NK-92 treated with Interleukin-12 subunit alpha and Interleukin-12 subunit beta, amount 100 ng/mL, for 24 hours (cell line): ENCODE results near the gene TUBE1.
"Not testable (repeated sequence)": the region's sequence is repeated elsewhere in the genome, so short reads cannot be mapped to it uniquely, and the experiment has no call there.

Source experiments
- DNase-seq: peaks from one replicate; lab custom pipeline; 2025; lab: John Stamatoyannopoulos, UW

The TUBE1 gene

GRCh38 chr6:112087136-112087911 is at the start of gene TUBE1, which contains the start of gene FAM229B:
TUBE1 (minus strand) TSS chr6:112087482; CDS start chr6:112087434, 48 bp downstream.
FAM229B (plus strand) TSS chr6:112087591; CDS start chr6:112099284, 11,693 bp downstream.
- DNase-seq: peak; percentile 87

- DNase-seq: no peak
These were observed 43.6 kb upstream of the TUBE1 start for GRCh38 chr6:112130878-112131277.

- DNase-seq: no peak
These were observed 40.9 kb upstream of the TUBE1 start for GRCh38 chr6:112128208-112128607.

GRCh38 chr6:112123982-112124381 is 36.7 kb upstream of the TUBE1 start:
- DNase-seq: no peak

GRCh38 chr6:112122756-112123155 is 35.5 kb upstream of the TUBE1 start:
- DNase-seq: no peak

- DNase-seq: no peak
These were observed 30.8 kb upstream of the TUBE1 start for GRCh38 chr6:112118034-112118433.

GRCh38 chr6:112117554-112117953 is 30.3 kb upstream of the TUBE1 start:
- DNase-seq: no peak

GRCh38 chr6:112116221-112116620 is 28.9 kb upstream of the TUBE1 start:
- DNase-seq: no peak

GRCh38 chr6:112114577-112115223 is 27.4 kb upstream of the TUBE1 start:
- DNase-seq: no peak

- DNase-seq: no peak
These were observed 26.6 kb upstream of the TUBE1 start for GRCh38 chr6:112113918-112114317.

GRCh38 chr6:112113431-112113830 is 26.1 kb upstream of the TUBE1 start:
- no peak for DNase-seq

- DNase-seq: no peak
These were observed 22.0 kb upstream of the TUBE1 start for GRCh38 chr6:112109262-112109661.

- no peak for DNase-seq
These were observed 19.3 kb upstream of the TUBE1 start for GRCh38 chr6:112106562-112106961.

GRCh38 chr6:112106026-112106425 is 18.7 kb upstream of the TUBE1 start:
- DNase-seq: not testable (repeated sequence)

- no peak for DNase-seq
These were observed 13.3 kb upstream of the TUBE1 start for GRCh38 chr6:112100561-112100960.

- DNase-seq: no peak
These were observed 9.6 kb upstream of the TUBE1 start for GRCh38 chr6:112096901-112097300.

- DNase-seq: no peak
These were observed 634 bp upstream of the TUBE1 start for GRCh38 chr6:112087916-112088315.

- no peak for DNase-seq
These were observed 542 bp downstream of the TUBE1 start for GRCh38 chr6:112086744-112087135.

GRCh38 chr6:112085286-112086065 is 1.8 kb downstream of the TUBE1 start:
- DNase-seq: no peak

GRCh38 chr6:112081569-112081968 is 5.7 kb downstream of the TUBE1 start:
- DNase-seq: no peak

GRCh38 chr6:112066606-112067005 is 20.7 kb downstream of the TUBE1 start:
- no peak for DNase-seq

GRCh38 chr6:112065426-112065986 is 21.8 kb downstream of the TUBE1 start:
- no peak for DNase-seq
